Activated CD4-positive, alpha-beta T cell treated with anti-CD3 and anti-CD28 coated beads, Interleukin-2, amount 50 U/mL, for 16 hours (primary cell): ENCODE data around the gene ELP2.
"Not testable (repeated sequence)": the region's sequence is repeated elsewhere in the genome, so short reads cannot be mapped to it uniquely, and the experiment has no call there.

Experiments used
- DNase-seq: peaks from one replicate; pipeline ENCODE4 v3.0.0-alpha.2; 2020

The ELP2 gene

DNA sequence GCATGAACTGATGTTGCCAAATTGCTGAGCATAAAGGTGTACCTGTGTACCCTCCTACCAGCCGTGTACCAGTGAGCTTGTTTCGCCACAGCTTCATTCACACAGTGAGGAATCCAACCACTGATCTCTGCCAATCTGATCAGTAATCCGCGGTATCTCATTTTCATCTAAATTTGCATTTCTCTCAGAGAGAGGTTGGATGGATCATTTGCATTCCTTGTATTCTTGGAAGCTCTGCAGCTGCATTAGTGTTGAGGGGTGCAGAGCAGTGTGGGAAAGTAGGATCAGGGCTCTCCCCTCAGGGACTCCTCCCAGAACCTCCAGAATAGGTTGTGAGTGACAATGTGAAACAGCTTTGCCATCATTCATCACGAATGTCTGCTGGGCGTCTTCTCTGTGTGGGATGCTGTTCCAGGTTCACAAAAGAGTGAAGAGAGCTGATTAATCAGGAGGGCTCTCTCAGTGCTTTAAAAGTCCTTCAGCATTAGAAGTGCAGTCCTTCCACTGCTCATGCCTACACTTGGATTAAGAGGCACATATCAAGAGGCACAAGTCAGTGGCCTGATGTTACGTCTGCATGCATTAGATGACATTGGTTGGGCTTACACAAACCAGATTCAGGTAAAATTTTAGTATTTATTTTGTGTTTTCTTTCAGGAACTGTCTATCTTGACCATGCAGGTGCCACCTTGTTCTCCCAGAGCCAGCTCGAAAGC, 65.1 kb downstream of the ELP2 start:
- DNase-seq = no peak

DNA sequence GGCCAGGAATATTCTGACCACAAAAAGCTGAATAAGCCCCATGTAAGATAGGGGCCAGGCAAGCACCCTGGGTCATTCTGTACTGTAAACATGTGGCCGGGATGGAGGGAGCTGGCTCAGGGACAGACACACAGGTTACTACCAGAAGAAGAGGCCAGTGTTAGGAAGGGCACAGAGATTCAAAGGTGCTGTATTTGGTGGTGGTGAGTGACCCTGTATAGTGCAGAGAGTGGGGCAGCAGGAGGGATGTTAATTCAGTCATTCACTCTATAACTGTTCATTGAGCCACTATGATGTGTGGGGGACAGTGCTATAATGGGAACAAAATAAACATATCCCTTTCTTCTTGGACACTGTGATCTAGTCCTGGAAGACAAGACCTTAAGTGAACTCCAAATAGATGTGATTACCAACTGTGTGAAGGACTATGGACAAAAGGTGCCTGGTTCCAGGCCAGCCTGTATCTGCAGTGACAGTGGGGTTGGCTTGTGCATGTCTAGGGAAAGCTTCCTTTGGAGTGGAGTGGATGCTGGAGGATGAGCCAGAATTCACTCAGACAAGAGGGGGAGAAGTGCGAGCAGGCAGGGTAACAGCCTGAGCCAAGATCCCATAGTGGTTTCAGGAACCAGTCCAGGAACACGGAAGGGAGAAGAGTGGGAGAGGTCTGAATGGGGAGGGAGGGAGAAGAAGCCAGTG, 65.9 kb downstream of the ELP2 start:
- no peak for DNase-seq

DNA sequence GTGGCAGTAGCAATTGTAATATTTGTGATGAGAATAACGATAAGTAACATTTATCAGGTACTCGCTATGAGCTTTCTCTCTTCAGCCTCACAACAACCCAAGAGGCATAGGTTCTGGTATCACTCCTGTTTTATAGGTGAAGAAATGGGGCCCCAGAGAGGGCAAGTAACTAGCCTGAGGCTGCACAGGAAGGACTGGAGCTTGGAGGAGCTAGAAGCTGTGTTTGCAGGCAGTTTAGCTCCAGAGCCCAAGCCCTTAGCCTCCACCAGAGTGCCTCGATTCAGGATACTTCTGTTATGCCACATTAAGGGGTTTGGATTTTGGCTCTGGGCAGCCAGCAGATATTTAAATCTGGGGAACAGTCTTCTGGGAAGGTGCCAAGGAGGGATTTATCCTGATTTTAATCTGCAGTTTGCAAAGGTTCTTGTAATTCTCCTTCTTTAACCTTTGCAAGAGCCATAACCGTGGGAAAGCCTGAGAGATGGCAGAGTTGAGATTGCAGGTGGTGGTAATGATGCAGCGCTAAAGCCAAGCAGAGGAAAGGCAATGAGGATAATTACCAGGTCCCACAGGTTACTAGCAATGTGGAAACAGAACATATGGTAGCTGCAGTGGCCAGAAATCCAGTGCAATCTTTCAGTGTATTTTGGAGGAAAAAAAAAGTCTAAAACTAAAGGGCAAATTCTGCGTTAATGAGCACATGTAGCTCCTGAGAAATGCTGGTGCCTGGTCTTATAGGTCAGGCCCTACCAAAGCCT, 66.7 kb downstream of the ELP2 start:
- DNase-seq = no peak

- no peak for DNase-seq
These were observed 67.9 kb downstream of the ELP2 start for GRCh38 chr18:36197511-36198166.

DNA sequence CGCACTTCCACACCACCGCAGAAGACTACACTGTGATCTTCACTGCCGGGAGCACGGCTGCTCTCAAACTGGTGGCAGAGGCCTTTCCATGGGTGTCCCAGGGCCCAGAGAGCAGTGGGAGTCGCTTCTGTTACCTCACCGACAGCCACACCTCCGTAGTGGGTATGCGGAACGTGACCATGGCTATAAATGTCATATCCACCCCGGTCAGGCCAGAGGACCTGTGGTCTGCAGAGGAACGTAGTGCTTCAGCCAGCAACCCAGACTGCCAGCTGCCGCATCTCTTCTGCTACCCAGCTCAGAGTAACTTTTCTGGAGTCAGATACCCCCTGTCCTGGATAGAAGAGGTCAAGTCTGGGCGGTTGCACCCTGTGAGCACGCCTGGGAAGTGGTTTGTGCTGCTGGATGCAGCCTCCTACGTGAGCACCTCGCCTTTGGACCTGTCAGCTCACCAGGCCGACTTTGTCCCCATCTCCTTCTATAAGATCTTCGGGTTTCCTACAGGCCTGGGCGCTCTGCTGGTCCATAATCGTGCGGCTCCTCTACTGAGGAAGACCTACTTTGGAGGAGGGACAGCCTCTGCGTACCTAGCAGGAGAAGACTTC, 70.1 kb downstream of the ELP2 start:
- no peak for DNase-seq

- DNase-seq = no peak
These were observed 70.7 kb downstream of the ELP2 start for GRCh38 chr18:36200354-36200771.

GRCh38 chr18:36201765-36202164, 72.1 kb downstream of the ELP2 start:
- no peak for DNase-seq

DNA sequence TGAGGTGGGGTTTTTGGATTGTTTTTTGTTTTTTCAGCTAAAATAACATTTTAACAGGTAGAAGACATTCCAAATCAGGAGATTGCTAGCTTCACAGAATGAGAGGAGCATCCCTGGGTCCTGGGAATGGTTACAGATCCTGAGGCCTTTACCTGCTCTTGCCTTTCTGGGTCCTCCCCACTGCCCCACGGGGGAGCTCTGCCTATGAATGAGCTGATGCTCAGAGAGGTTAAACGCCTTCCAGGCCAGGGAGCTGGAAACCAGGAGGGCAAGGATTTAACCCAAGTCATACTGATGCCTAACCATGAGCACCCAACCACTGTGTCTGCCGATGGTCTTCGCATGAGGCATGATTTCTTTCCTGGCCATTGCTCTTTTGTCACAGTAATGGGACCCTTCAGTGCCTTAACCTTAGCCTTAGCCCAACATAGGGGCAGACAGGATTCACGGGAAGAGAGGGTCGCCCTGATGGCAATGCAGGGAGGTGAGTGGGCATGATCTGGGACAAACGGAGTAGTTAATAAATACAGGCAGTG, 73.7 kb downstream of the ELP2 start:
- DNase-seq = no peak

DNA sequence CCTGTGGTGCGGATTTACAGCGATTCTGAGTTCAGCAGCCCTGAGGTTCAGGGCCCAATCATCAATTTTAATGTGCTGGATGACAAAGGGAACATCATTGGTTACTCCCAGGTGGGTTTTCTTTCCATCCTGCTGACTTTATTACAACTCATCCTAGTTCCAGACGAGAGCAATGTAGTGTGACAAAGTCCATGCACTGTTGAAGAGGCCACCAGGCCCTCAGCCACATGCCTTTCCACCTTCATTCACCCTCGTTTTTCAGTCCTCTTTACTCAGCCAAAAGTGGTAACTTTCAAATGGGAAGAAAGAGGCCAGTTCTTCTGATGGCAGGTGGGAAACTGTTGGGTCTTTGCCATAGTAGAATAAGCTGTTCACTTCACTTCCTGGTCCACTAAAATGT, 75.5 kb downstream of the ELP2 start:
- no peak for DNase-seq

GRCh38 chr18:36207303-36207702, 77.6 kb downstream of the ELP2 start:
- DNase-seq = no peak

GRCh38 chr18:36207969-36208368, 78.3 kb downstream of the ELP2 start:
- DNase-seq = not testable (repeated sequence)

GRCh38 chr18:36211612-36212065, 81.9 kb downstream of the ELP2 start:
- no peak for DNase-seq

- DNase-seq = no peak
These were observed 82.8 kb downstream of the ELP2 start for GRCh38 chr18:36212301-36213171.

GRCh38 chr18:36214811-36215210, 85.1 kb downstream of the ELP2 start:
- DNase-seq = no peak

DNA sequence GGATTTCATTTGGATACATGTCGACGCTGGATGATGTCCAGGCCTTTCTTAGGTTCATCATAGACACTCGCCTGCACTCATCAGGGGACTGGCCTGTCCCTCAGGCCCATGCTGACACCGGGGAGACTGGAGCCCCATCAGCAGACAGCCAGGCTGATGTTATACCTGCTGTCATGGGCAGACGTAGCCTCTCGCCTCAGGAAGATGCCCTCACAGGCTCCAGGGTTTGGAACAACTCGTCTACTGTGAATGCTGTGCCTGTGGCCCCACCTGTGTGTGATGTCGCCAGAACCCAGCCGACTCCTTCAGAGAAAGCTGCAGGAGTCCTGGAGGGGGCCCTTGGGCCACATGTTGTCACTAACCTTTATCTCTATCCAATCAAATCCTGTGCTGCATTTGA, 85.9 kb downstream of the ELP2 start:
- DNase-seq = no peak

DNA sequence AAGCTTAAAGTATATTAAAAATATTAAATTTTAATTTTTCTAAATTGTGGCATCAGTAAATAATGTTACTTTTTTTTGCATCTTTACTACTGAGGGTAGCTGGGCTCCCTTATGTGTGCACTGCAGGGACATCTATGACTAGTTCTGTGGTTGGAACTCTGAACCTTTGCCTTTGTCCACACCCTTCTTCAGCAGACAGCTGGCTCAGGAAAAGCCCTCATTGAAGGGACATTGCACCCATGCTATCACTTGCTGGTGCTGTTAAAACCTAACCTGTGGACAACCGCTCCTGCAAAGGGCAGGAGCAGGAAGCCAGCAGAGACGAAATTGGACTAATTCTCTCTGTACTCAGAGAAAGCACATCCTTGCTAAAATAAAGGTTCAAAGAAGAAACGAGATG, 87.6 kb downstream of the ELP2 start:
- DNase-seq = no peak

DNA sequence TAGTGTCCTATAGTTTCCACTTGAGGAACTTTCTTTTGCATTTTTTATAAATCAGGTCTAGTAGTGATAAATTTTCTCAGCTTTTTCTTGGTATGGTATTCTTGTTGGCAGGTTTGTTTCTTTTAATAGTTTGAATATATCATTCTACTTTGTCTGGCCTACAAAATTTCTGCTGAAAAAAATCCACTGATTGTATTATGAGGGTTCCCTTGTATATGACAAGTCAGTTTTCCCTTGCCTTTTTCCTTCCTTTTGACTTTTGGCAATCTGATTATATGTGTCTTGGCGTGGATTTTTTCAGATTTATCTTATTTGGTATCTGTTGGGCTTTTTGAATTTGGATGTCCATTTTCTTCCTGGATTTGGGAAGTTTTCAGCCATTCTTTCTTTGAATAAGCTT, 99.5 kb downstream of the ELP2 start:
- DNase-seq = no peak
